Measurements from ENCODE around the gene CPNE5. TPM values are rescaled to one million over a fixed set of nuclear protein-coding genes. Genes with fewer than 3 reads are reported as not detected.

Gene CPNE5
- total and polyA plus RNA-seq, 9 of the 15 experiments (the other 6 are each of a cell fraction or from before 2014, with no cell fraction given): 0.14 to 1.0 (median 0.46) TPM; not detected in 2

DNA sequence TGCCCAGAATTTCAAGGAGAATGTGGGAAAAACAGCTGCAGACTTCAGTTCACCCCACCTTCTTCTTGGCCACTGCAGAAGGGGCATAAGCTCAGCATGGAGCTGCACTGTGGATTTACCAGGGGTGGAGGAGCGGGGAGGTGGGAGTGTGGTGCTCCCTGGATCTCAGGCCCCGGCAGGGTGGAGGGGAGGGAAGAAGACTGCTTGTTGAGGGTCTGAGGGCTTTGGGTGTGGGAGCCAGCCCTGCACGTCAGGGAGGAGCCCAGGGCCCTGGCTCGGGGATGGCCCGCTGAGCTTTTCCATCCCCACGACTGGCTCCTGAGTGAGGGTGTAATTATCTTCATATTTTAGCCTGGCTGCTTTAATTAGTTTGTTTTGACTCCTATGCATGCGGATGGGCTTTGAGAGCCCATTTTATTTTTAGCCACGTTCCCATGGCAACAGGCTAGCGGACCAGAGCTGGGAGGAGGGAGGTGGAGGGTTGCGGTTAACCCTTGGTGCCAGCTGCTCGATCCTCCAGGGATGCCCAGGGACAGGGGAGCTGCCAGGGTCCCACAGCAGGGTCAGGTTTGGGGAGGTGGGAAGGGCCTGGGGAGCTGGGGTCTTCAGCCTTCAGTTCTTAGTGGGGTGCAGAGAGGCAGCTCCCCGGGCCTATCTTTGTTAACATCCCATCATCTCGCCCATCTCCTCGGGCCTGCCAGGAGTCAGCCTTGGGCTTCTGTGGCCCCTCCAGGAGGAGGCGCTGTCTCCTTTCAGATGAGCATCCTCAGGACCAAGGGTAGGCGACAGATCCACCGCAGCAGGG is 73.4 kb downstream of the CPNE5 start (continued):
- TF ChIP-seq, protein P1, sequence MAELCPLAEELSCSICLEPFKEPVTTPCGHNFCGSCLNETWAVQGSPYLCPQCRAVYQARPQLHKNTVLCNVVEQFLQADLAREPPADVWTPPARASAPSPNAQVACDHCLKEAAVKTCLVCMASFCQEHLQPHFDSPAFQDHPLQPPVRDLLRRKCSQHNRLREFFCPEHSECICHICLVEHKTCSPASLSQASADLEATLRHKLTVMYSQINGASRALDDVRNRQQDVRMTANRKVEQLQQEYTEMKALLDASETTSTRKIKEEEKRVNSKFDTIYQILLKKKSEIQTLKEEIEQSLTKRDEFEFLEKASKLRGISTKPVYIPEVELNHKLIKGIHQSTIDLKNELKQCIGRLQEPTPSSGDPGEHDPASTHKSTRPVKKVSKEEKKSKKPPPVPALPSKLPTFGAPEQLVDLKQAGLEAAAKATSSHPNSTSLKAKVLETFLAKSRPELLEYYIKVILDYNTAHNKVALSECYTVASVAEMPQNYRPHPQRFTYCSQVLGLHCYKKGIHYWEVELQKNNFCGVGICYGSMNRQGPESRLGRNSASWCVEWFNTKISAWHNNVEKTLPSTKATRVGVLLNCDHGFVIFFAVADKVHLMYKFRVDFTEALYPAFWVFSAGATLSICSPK (IDR thresholded peaks at IDR 0.05; ENCODE audit: borderline replicate concordance): no peak
- TF ChIP-seq CREM (IDR thresholded peaks at IDR 0.05; ENCODE audit: low read depth): 0 out of 2 replicates have a peak, but pooled peaks have one; percentile 22
- TF ChIP-seq PHF8 (IDR thresholded peaks at IDR 0.05; ENCODE audit: borderline replicate concordance, low read length): no peak
- no peak for TF ChIP-seq ZBTB7A (IDR thresholded peaks at IDR 0.05; ENCODE audit: borderline replicate concordance, control insufficient read depth, low read depth, low read length)
- TF ChIP-seq ATF6 (CRISPR knock-in tag; IDR thresholded peaks at IDR 0.05): no peak
- TF ChIP-seq ZNF445 (CRISPR knock-in tag; IDR thresholded peaks at IDR 0.05; ENCODE audit: low read depth): no peak
- TF ChIP-seq, protein P2, sequence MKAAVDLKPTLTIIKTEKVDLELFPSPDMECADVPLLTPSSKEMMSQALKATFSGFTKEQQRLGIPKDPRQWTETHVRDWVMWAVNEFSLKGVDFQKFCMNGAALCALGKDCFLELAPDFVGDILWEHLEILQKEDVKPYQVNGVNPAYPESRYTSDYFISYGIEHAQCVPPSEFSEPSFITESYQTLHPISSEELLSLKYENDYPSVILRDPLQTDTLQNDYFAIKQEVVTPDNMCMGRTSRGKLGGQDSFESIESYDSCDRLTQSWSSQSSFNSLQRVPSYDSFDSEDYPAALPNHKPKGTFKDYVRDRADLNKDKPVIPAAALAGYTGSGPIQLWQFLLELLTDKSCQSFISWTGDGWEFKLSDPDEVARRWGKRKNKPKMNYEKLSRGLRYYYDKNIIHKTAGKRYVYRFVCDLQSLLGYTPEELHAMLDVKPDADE (conservative IDR thresholded peaks at IDR 0.05; ENCODE audit: control insufficient read depth, low read depth, low read length): no peak
- TF ChIP-seq CUX1 (CRISPR knock-in tag; IDR thresholded peaks at IDR 0.05): no peak
- 0 out of 2 replicates have a peak, but pooled peaks have one; percentile 26 for TF ChIP-seq VEZF1 (CRISPR knock-in tag; IDR thresholded peaks at IDR 0.05)
- TF ChIP-seq HMGXB4 (CRISPR knock-in tag; IDR thresholded peaks at IDR 0.05): no peak
- TF ChIP-seq CBFB (CRISPR knock-in tag; IDR thresholded peaks at IDR 0.05): no peak
